Coronary artery (tissue), 2 donors: ENCODE results near the gene KCNE5.

Experiments used
- DNase-seq: peaks from one replicate; pipeline ENCODE4 v3.0.0-alpha.2; 2017; ENCODE audit warnings: low spot score
- H3K27ac ChIP-seq, 2 donors: fragments of 200-600 bp; sonication (generic); one replicate each; pipeline ENCODE4 v1.5.1; 2016 to 2019
- H3K4me3 ChIP-seq: fragments of 200-600 bp; sonication (generic); 2 replicates; pipeline ENCODE4 v1.5.1; 2016; ENCODE audit warnings: mild to moderate bottlenecking, moderate library complexity
- CTCF ChIP-seq: fragments of 200-600 bp; sonication (generic); IDR thresholded peaks from one replicate; pipeline ENCODE4 v1.5.1; 2019; ENCODE audit warnings: antibody characterized with exemption

KCNE5 gene

GRCh38 chrX:109632906-109633504, 8.0 kb upstream of the KCNE5 start:
- DNase-seq: no peak
- no peak overlapping the region for H3K4me3 ChIP-seq
- TF ChIP-seq CTCF: no peak
- no peak overlapping the region for H3K27ac ChIP-seq

DNA sequence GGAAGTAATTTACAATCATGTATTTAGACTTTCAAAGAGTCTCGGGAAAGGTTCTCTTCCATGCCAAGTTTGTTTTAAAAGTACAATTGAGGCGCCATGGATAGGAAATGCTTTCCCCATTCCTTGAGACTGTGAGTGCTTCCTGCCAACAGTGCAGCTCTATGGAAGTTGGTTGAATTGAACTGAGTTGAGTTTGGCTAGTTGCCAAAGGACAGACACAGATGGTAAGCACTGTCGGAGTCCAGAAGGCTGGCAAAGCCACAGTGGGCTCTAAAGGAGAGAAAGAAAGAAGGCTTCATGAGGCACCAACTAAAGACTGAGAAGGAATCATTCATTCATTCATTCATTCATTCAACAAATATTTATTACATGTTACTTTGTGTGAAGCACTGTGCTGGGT, 4.3 kb upstream of the KCNE5 start:
- no peak overlapping the region for H3K27ac ChIP-seq
- no peak for TF ChIP-seq CTCF
- no peak for DNase-seq

GRCh38 chrX:109626637-109627036, 1.7 kb upstream of the KCNE5 start:
- no peak for DNase-seq
- TF ChIP-seq CTCF: no peak
- Histone ChIP-seq H3K4me3 (no peak overlapping the region), H3K27ac (no peak overlapping the region)

More for the DNA sequence above, 4.3 kb upstream of the KCNE5 start:
- no peak overlapping the region for H3K4me3 ChIP-seq

DNA sequence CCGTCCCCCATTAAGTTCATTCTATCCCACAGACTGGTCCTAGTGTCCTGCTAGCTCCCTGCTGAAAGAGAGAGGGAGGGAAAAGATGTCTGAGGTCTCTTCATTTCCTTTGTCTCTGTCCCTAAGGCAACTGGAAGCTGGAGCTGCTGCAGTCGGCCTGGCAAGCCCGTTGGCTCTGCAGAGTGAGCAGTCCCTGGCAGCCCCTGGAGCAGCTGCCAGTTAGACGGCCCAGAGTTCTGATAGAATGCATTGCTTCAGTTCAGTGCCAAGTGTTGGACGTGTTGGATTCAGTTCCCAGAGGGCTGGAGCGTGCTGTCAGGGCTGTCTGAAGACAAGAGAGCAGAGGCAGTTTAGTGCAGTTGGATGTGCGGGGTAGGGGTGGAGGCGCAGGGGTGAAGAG, 975 bp downstream of the KCNE5 start:
- Histone ChIP-seq H3K4me3 (no peak overlapping the region), H3K27ac (no peak overlapping the region)
- DNase-seq: no peak
- TF ChIP-seq CTCF: no peak

GRCh38 chrX:109622270-109622669, 2.7 kb downstream of the KCNE5 start:
- TF ChIP-seq CTCF: no peak
- H3K4me3 ChIP-seq: no peak overlapping the region
- DNase-seq: no peak
- H3K27ac ChIP-seq: no peak overlapping the region

DNA sequence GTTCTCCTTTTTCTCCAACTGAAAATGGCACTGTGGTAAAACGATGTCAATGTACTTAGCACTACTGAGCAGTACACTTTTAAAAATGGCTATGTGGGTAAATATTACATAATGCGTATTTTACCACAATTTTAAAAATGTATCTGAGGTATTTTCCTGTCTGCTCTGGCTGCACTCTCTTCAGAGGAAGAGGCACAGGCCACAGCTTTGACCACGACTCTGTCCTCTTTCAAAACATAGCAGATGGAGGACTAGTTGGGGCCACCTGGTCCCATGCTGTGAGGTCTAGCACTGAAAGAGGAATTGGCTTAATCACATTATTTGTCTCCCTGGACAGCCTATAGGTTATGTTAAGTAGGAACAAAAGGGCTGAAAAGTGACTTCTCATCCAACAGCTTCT, 5.2 kb downstream of the KCNE5 start:
- H3K4me3 ChIP-seq: no peak overlapping the region
- no peak overlapping the region for H3K27ac ChIP-seq
- no peak for DNase-seq
- TF ChIP-seq CTCF: no peak

GRCh38 chrX:109614951-109615350, 10.0 kb downstream of the KCNE5 start:
- TF ChIP-seq CTCF: no peak
- no peak overlapping the region for H3K27ac ChIP-seq
- no peak for DNase-seq
- H3K4me3 ChIP-seq: no peak overlapping the region
